Type B pancreatic cell (in vitro differentiated cells): Measurements from ENCODE around the gene YAF2. TPM values are rescaled to one million over a fixed set of nuclear protein-coding genes. Genes with fewer than 3 reads are reported as not detected.

ENCODE experiments used
- DNase-seq: peaks from one replicate; pipeline ENCODE4 v3.0.0; 2021; ENCODE audit warnings: mixed read lengths; ENCODE audit not compliant: unreplicated experiment; ENCODE audit errors: extremely low spot score
- H3K27ac Mint-ChIP-seq: 2 replicates; pipeline ENCODE4 v1.8.0; 2021; ENCODE audit warnings: mild to moderate bottlenecking, mixed read lengths
- H3K27me3 Mint-ChIP-seq: 2 replicates; pipeline ENCODE4 v1.8.0; 2021; ENCODE audit warnings: mixed read lengths
- H3K36me3 Mint-ChIP-seq: 2 replicates; pipeline ENCODE4 v1.8.0; 2021; ENCODE audit warnings: mixed read lengths
- H3K4me1 Mint-ChIP-seq: one replicate; pipeline ENCODE4 v1.8.0; 2021; ENCODE audit warnings: mixed read lengths; ENCODE audit not compliant: unreplicated experiment
- H3K4me3 Mint-ChIP-seq: 2 replicates; pipeline ENCODE4 v1.8.0; 2021; ENCODE audit warnings: mild to moderate bottlenecking, mixed read lengths
- H3K9me3 Mint-ChIP-seq: 2 replicates; pipeline ENCODE4 v1.8.0; 2021; ENCODE audit warnings: mixed read lengths
- CTCF ChIP-seq: fragments of 200-600 bp; sonication (generic); conservative IDR thresholded peaks from 2 replicates; pipeline ENCODE4 v1.5.0; 2021; ENCODE audit warnings: antibody characterized with exemption, mild to moderate bottlenecking
- total RNA-seq: library from RNA; stranded (reverse); gene quantifications from 2 replicates; pipeline ENCODE4 v1.2.1, GENCODE V29; 2021; ENCODE audit warnings: low replicate concordance

YAF2 gene
- total RNA-seq, 1 donor from 2014 or later = 22.9 TPM

- no peak for DNase-seq
- Mint-ChIP-seq H3K4me3 (no peak overlapping the region), H3K4me1 (no peaks in the 10 kb centered on the region), H3K27me3 (no peaks in the 10 kb centered on the region), H3K9me3 (no peaks in the 10 kb centered on the region), H3K27ac (no peak overlapping the region), H3K36me3 (peaks cover 33% of the 10 kb centered on the region)
- no peak for TF ChIP-seq CTCF
Observed at GRCh38 chr12:42204819-42205218, 33.2 kb downstream of the YAF2 start.

DNA sequence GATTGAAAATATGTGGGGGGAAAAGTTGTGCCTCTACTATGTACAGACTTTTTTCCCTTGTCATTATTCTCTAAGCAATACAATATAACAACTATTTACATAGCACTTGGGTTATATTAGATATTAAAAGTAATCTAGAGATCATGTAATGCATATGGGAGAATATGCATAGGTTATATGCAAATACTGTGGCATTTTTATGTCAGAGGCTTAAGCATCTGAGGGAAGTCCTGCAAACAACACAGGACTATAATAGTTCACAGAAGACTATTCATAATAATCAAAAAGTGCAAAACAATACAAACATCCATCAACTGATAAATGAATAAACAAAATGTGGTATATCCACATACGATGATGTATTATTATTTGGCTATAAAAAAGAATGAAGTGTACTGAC is 33.7 kb downstream of the YAF2 start:
- DNase-seq = no peak
- Mint-ChIP-seq H3K4me1 (no peaks in the 10 kb centered on the region), H3K36me3 (peaks cover 33% of the 10 kb centered on the region), H3K27ac (no peak overlapping the region), H3K4me3 (no peak overlapping the region), H3K9me3 (no peaks in the 10 kb centered on the region), H3K27me3 (no peaks in the 10 kb centered on the region)
- TF ChIP-seq CTCF = no peak

GRCh38 chr12:42201063-42201462 is 37.0 kb downstream of the YAF2 start:
- Mint-ChIP-seq H3K36me3 (peaks cover 29% of the 10 kb centered on the region), H3K27ac (no peak overlapping the region), H3K9me3 (no peaks in the 10 kb centered on the region), H3K27me3 (no peaks in the 10 kb centered on the region), H3K4me1 (peaks cover 10% of the 10 kb centered on the region), H3K4me3 (no peak overlapping the region)
- DNase-seq = no peak
- no peak for TF ChIP-seq CTCF

DNA sequence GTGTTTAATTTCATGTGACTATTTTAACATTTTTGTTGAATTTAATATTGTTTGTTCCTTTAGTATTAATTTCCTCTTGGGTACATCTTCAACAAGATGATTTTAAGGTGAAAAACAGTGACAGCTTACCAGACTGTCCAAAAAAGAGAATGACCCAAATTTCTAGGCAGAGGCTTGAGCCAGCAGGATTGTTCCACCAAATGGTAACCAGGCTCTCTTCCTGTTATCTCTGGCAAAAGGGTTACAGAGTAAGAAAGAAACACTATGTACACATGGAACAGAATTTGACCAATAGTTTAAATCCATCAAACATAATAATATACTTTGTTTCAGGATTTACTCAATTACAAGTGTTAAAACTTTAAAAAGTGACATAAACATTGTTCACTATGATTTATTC is 39.0 kb downstream of the YAF2 start:
- no peaks in the 10 kb centered on the region for H3K27me3 Mint-ChIP-seq
- no peak overlapping the region for H3K27ac Mint-ChIP-seq
- H3K4me1 Mint-ChIP-seq = peaks cover 14% of the 10 kb centered on the region
- peaks cover 34% of the 10 kb centered on the region for H3K36me3 Mint-ChIP-seq
- TF ChIP-seq CTCF = no peak
- H3K4me3 Mint-ChIP-seq = no peak overlapping the region
- no peak for DNase-seq
- H3K9me3 Mint-ChIP-seq = no peaks in the 10 kb centered on the region

DNA sequence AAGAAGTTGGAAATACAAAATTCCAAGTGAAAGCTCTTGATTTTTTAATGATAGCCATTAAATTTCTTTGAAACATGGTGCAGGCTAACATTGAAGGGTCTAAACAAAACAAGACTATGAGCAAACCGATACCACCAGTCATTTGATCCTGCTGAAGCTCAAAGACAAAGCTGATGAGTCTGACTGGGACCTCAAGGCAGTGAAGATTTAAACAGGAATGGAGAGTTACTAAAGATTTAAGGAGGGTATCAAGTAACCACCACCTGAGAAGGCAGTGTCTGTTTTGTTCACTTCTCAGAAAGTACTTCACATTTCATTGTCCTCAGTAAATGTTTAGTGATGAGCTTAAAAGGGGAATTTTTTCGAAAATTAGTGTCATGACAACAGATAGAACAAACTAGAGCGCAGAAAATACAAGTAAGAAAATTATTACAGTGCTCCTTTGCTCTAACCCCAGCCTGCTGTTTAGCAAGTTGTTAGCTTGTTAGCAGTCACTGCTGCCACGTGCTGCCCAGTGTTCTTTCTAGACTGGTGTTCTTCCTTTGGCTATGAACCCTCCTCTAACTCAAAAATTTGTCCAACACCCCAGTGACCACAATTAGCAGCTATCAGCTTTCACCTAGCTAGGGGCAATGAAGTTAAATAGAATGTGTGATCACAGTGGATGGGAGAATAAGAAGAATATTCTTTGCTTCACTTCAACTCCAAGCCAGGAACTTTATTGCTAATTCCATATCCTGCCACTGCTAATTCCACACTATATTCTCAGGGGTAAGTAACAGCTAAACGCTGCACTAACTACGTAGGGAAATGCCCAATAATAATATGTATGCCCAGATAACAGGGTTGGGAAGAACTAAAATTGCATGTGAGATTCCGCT is 41.1 kb downstream of the YAF2 start:
- H3K4me1 Mint-ChIP-seq = peaks cover 14% of the 10 kb centered on the region
- no peaks in the 10 kb centered on the region for H3K27me3 Mint-ChIP-seq
- peak overlapping the region; percentile 14 for H3K27ac Mint-ChIP-seq
- DNase-seq = no peak
- H3K36me3 Mint-ChIP-seq = peaks cover 30% of the 10 kb centered on the region
- no peak for TF ChIP-seq CTCF
- no peaks in the 10 kb centered on the region for H3K9me3 Mint-ChIP-seq
- H3K4me3 Mint-ChIP-seq = no peak overlapping the region
